ENCODE results near the gene MYD88. TPM values are rescaled to one million over a fixed set of nuclear protein-coding genes. Genes with fewer than 3 reads are reported as not detected.

The MYD88 gene
- total RNA-seq, 1 donor from 2014 or later: 6.9 TPM

DNA sequence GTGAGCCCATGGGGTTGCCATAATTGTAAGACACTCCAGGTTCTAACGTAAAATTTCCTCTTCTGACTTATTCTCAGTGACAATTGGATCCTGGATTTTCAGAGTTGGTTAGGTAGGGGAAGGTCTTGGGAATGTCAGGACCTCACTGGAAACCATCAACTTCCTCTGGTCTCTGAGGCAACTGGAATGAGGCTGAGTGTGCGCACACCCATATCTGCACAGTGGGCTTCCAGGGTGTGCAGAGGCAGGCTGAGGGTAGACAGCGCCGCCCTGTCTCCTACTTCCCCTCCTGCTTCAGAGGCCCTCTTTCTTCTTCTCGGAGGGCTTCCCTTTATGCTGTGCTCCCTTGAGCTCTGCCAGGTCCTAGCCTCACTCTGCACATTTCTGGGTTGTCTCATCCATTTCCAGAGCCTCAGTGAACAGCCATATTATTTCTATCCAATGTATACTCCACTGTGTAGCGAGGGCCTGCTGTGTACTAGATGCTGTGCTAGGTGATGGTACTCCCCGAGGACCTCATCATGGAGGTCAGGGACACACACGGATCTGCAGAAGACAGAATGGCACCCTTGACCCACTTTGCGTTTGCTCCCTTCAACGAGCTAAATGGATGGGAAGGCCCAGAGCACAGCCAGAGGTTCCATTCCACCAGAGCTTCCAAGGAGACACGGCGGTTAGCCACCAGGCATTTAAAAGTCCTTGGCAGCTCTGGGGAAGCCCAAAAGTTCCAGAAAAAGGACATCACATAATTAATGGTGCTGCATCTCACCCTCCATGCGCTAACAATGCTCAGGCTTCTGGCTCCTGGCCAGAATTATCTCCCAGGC, 19.8 kb upstream of the MYD88 start:
- Histone ChIP-seq H3K4me3 (no peak overlapping the region), H3K27ac (replicated peaks) (no peak overlapping the region), H3K4me1 (peaks cover 11% of the 10 kb centered on the region), H3K27me3 (ENCODE audit: low read depth) (no peaks in the 10 kb centered on the region), H3K9me3 (replicated peaks) (no peaks in the 10 kb centered on the region), H3K36me3 (peaks cover 38% of the 10 kb centered on the region)
- TF ChIP-seq CTCF (IDR thresholded peaks at IDR 0.05; ENCODE audit: borderline replicate concordance): no peak
- no peak for DNase-seq
- intact Hi-C loops (cut with micrococcal nuclease): no loop called here

- Histone ChIP-seq H3K36me3 (peaks cover 43% of the 10 kb centered on the region), H3K4me3 (no peak overlapping the region), H3K27me3 (ENCODE audit: low read depth) (no peaks in the 10 kb centered on the region), H3K27ac (replicated peaks) (no peak overlapping the region), H3K4me1 (peaks cover 11% of the 10 kb centered on the region), H3K9me3 (replicated peaks) (no peaks in the 10 kb centered on the region)
- no peak for TF ChIP-seq CTCF (IDR thresholded peaks at IDR 0.05; ENCODE audit: borderline replicate concordance)
- intact Hi-C loops (cut with micrococcal nuclease): no loop called here
- DNase-seq: no peak
Measured at GRCh38 chr3:38119248-38119544, 19.3 kb upstream of the MYD88 start.

DNA sequence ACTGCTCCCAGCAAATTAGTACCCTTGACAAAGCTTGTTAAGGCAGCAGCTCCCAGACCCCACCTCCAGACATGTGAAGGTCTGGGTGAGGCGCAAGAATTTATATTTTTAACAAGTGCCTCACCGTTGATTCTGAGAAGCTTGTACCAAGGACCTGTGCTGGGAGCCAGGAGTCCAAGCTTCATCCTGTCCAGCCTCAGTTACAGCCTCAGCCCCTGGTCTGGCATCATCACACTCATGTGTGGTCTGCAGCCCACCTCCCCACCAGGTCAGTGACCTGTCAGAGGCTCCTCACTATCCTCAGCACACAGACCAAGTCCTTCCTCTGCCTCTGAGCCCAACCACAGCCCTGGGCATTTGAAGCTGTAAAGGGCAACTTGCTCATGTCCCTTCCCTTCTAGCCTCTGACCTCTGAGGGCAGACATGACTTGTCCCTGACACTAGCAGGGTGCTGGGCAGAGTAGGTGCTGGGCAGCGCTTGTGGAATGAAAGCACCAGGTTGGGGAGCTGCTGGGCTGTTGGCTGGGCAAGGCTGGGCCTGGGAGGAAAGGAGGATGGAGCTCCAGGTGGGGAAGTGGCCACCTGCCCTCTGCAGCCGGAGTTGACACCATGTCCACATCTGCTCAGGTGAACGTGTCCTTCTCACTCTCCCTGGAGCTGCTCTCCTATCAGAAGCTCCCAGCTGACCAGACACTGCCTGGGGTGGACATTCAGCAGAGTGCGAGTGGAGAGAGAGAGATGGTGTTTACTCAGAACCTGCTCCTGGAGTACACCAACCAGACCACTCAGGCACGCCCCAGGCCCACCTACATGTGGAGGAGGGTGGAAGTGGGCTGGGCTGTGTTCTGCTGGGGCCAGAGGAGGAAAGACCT, 18.4 kb upstream of the MYD88 start:
- no peaks in the 10 kb centered on the region for H3K9me3 ChIP-seq (replicated peaks)
- no peak overlapping the region for H3K4me3 ChIP-seq
- H3K27ac ChIP-seq (replicated peaks): no peak overlapping the region
- H3K4me1 ChIP-seq: peaks cover 11% of the 10 kb centered on the region
- TF ChIP-seq CTCF (IDR thresholded peaks at IDR 0.05; ENCODE audit: borderline replicate concordance): no peak
- no peaks in the 10 kb centered on the region for H3K27me3 ChIP-seq (ENCODE audit: low read depth)
- DNase-seq: no peak
- intact Hi-C loops (cut with micrococcal nuclease): no loop called here
- H3K36me3 ChIP-seq: peaks cover 52% of the 10 kb centered on the region

DNA sequence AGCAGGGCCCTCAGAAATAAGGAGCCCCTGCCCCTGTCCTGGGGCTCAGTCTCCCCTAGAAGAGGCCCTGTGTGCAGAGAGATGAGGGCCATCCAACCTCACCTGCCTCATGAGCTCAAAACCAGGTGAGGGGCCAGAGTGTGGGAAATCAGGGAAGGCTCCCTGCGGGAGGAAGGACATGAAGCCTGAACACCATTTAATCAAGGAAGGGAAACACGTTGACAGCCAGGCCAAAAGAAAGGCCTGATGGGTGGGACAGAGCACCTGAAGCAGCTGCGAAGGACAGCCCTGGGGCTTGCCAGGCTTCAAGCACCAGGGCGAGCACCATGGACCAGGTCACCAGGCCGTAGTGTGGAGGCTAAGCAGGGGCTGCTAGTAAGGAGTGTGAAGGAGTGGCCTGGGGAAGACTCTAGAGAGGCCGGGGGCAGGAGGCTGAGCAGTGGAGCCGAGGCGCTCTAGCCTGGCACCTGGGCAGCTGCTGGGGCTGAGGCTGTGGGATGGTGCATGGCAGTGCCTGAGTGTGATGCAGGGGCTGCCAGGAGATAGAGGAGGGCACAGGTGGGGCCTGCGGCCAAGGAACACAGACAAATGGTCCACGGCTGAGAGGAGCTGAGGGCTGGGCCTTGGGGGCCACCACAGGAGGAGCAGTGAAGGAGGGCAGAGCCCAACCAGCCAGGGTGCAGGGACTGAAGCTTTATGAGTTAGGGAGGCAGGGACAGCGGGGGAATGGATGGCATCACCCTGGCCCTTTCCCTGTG, 17.6 kb upstream of the MYD88 start:
- H3K36me3 ChIP-seq: peaks cover 60% of the 10 kb centered on the region
- DNase-seq: no peak
- intact Hi-C loops (cut with micrococcal nuclease): no loop called here
- no peak overlapping the region for H3K27ac ChIP-seq (replicated peaks)
- H3K4me3 ChIP-seq: no peak overlapping the region
- H3K4me1 ChIP-seq: peaks cover 11% of the 10 kb centered on the region
- no peak for TF ChIP-seq CTCF (IDR thresholded peaks at IDR 0.05; ENCODE audit: borderline replicate concordance)
- H3K9me3 ChIP-seq (replicated peaks): no peaks in the 10 kb centered on the region
- no peaks in the 10 kb centered on the region for H3K27me3 ChIP-seq (ENCODE audit: low read depth)

- no peak for TF ChIP-seq CTCF (IDR thresholded peaks at IDR 0.05; ENCODE audit: borderline replicate concordance)
- no peaks in the 10 kb centered on the region for H3K27me3 ChIP-seq (ENCODE audit: low read depth)
- no peaks in the 10 kb centered on the region for H3K9me3 ChIP-seq (replicated peaks)
- peaks cover 11% of the 10 kb centered on the region for H3K4me1 ChIP-seq
- intact Hi-C loops (cut with micrococcal nuclease): no loop called here
- H3K4me3 ChIP-seq: no peak overlapping the region
- H3K27ac ChIP-seq (replicated peaks): no peak overlapping the region
- H3K36me3 ChIP-seq: peaks cover 66% of the 10 kb centered on the region
- no peak for DNase-seq
Measured at GRCh38 chr3:38121451-38121831, 17.0 kb upstream of the MYD88 start.
